COLO668 (cell line): ENCODE data around the gene OOSP3.
A peak's percentile ranks its signal among the peaks of the same experiment; 100 is the strongest.
"Not testable (repeated sequence)": the region's sequence is repeated elsewhere in the genome, so short reads cannot be mapped to it uniquely, and the experiment has no call there.

Source experiments
- DNase-seq: peaks from one replicate; lab custom pipeline; 2025; ENCODE audit not compliant: unreplicated experiment; lab: John Stamatoyannopoulos, UW

OOSP3 gene

DNA sequence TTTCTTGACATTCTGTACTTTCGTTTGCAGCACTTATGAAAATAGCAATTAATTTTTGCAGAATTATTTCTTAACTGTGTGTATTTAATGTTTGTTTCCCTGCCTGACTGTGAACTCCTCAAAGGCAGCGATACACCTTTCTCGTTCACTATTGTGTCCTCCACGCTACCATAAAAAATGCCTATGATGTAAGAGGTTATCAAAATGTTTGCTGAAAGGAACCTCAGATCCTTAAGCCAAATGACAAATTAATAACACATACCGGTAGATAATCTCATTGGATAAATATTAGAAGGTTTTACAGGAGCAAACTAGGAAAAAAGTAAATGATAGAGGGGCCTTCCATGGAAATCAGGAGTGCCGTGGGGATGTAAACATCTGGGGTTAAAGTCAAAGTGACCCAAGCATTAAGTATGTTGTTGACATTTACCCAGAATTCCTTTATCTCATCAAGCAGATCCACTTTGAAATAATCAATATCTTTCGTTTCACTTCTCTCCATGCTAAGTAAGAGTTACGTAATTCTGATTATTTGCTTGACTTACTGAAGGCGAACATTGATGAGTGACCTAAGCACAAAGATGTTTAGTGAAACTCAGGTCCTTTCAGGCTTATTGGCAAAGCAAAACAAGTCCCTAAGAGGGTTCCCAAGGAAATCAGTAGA, 2.6 kb upstream of the OOSP3 start:
- DNase-seq, result no peak

DNA sequence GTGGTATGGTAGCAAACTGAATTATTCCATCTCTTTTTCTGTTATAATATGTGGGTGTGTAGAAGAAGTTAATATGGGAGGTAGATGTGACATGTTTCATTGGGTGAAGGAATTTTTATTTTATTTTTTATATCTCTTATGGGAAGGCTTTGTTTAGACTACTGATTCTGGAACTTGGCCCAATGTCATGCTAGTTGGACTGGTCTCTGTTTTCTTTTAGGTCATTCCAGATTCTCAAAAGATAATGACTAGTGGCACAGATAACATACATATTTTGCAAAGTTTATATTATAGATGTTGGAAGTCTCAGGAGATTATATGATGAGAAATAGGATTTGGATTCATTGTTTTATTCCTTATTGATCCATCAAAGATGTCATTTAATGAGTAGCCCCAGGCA, 1.3 kb upstream of the OOSP3 start:
- DNase-seq, result no peak

DNA sequence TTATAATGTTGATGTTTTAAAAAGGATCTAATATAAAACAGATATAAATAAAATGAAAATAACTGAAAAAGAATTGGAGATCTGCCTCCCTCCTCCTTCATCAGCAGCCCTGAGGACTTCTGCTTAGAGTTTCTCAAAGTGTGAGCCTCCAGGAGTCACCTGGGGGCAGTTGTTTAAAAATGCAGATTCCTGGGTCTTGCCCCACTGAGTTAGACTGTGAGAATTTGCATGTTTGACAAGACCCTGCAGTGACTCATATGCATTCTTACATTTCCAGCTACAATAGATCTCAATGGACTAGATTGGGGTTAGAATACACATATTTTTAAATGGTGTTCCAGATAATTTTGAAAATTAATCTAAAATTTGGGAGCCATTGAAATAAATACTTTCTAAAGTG, 798 bp upstream of the OOSP3 start:
- no peak for DNase-seq

DNA sequence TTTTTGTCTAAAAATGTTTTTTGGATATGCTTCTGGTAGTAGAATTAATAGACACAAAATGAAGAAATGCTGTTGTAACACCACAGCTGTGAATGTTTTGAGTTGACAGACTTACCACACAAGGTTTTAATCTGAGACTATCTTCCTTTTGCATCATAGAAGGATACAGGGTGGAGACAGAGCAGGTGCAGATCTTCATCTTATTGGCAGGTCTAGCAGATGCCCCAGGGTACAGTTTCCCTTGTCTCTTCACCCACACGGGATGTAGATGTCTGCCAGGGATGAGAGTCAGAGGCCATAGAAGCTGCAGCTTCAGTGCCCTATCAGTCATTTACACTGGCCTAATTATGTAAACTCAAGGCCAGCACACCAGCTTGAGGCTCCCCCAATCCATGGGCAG, 985 bp downstream of the OOSP3 start:
- DNase-seq, result no peak

DNA sequence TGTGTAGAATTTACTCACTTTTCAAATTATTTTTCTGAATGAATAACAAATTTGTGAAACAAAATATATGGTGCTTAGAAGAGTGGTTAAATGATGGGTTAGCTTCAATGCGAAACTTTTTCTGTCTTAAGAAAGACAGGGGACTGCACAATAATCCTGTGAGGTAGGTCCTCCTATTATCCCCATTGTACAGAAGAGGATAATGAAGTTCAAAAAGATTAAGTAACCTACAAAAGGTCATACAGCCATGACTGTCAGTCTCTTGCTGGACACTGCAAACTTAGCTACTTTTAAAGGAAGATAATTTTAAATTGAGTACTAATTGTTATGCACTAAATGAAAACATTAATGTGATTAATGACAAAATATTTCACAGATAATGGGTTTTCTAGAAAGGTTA, 5.0 kb downstream of the OOSP3 start:
- DNase-seq, result no peak

- not testable (repeated sequence) for DNase-seq
Measured at GRCh38 chr11:59887156-59887555, 8.6 kb downstream of the OOSP3 start.

- no peak for DNase-seq
Measured at GRCh38 chr11:59891781-59892181, 13.2 kb downstream of the OOSP3 start.

GRCh38 chr11:59894616-59895015, 16.0 kb downstream of the OOSP3 start:
- DNase-seq, result no peak

GRCh38 chr11:59898046-59898445, 19.5 kb downstream of the OOSP3 start:
- DNase-seq, result no peak

- DNase-seq, result no peak
Measured at GRCh38 chr11:59898650-59899049, 20.1 kb downstream of the OOSP3 start.

GRCh38 chr11:59899532-59899931, 20.9 kb downstream of the OOSP3 start:
- DNase-seq, result no peak

- DNase-seq, result no peak
Measured at GRCh38 chr11:59900366-59901126, 22.0 kb downstream of the OOSP3 start.

DNA sequence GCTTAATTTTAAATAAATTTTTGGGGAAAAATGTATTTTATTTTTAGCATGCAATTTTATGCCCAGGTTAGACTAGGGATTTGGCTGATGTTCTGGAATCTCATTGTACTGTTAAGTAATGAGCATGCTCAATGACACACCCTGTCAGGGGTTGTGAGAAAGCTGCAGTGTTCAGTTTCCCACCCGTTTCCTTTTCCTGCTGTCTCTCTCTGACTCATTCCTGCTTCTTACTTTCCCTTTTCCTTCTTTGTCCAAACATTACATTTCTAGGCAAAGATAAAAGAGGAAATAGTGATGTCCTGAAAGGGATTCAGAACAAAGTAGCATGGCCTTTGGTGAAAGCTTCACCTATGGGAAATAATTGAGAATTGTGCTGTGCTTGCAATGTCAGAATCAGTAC, 22.7 kb downstream of the OOSP3 start:
- no peak for DNase-seq

GRCh38 chr11:59903569-59903968, 25.0 kb downstream of the OOSP3 start:
- not testable (repeated sequence) for DNase-seq

DNA sequence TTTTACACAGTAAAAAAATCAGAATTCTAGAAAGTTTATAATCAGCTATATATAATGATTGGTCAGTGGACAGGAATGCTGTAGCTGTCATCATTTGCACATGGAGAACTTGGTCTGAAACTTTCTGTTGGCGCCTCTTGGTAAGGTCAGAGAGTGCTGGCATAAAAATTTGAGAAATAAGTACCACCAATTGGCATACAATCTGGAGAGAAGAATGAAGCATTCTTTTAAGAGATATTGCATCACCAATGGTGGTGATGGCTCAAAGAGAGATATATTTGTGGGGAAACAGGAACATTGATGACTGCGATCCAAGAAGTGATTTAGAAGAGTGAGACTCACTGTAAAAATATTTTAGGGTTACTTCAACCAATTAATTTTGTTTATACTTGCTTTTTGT, 39.9 kb downstream of the OOSP3 start:
- DNase-seq, result no peak

GRCh38 chr11:59918987-59919589, 40.5 kb downstream of the OOSP3 start:
- peak; percentile 11 for DNase-seq

DNA sequence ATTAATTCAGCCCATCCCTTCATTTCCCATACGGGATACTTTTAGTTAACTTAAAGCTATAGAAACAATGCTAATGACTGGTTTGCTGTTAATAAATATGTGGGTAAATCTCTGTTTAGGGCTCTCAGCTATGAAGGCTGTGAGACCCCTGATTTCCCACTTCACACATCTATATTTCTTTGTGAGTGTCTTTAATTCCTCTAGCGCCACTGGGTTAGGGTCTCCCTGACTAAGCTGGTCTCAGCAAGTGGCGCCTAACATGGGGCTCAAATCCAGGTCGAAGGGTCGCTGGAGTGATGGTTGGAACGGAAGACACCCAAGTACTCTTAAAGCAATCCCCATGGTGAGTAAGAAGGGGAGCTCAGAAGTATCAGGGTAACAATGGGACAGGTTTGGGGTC, 45.2 kb downstream of the OOSP3 start:
- no peak for DNase-seq

- DNase-seq, result no peak
Measured at GRCh38 chr11:59931688-59932087, 53.1 kb downstream of the OOSP3 start.

GRCh38 chr11:59938132-59938531, 59.5 kb downstream of the OOSP3 start, which contains the start of gene OOSP1:
Gene OOSP1 (plus strand): TSS chr11:59938432. CDS start chr11:59938455, 23 bp downstream.
- DNase-seq, result no peak

- no peak for DNase-seq
Measured at GRCh38 chr11:59938718-59939117, 60.1 kb downstream of the OOSP3 start.

- no peak for DNase-seq
Measured at GRCh38 chr11:59939482-59939881, 60.9 kb downstream of the OOSP3 start.

DNA sequence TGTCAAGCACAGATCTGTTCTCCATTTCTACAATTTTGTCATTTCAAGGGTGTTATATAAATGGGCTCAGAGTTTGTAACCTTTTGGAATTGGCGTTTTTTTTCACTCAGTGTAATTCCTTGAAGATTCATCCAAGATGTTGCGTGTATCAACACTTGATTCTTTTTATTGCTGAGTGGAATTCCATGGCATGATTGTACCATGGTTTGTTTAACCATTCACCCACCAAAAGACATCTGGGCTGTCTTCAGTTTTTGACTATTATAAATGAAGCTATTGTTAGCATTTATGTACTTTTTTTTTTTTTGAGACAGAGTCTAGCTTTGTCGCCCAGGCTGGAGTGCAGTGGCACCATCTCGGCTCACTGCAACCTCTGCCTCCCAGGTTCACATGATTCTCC, 62.5 kb downstream of the OOSP3 start:
- no peak for DNase-seq
